Fibroblast of lung (primary cell): ENCODE data around the gene ULBP2. TPM values are rescaled to one million over a fixed set of nuclear protein-coding genes. Genes with fewer than 3 reads are reported as not detected.

Source experiments
- DNase-seq, 2 donors: peaks; one replicate each; pipeline versions ENCODE4 v3.0.0 to v3.0.0-alpha.2; 2010; ENCODE audit warnings: low read depth in 2 of 2
- H2AFZ ChIP-seq: 2 replicates; pipeline ENCODE4 v1.5.1; 2012; ENCODE audit warnings: low read length, control low read depth, inconsistent platforms
- H3K27ac ChIP-seq: 2 replicates; pipeline ENCODE4 v1.5.1; 2011; ENCODE audit warnings: low read length, control low read depth; ENCODE audit not compliant: insufficient read depth
- H3K27me3 ChIP-seq: 2 replicates; pipeline ENCODE4 v1.5.1; 2011; ENCODE audit warnings: mild to moderate bottlenecking, low read length; ENCODE audit not compliant: control insufficient read depth, insufficient read depth
- H3K36me3 ChIP-seq: 2 replicates; pipeline ENCODE4 v1.5.1; 2011; ENCODE audit warnings: low read length; ENCODE audit not compliant: control insufficient read depth, insufficient read depth
- H3K4me1 ChIP-seq: 2 replicates; pipeline ENCODE4 v1.5.1; 2011; ENCODE audit warnings: low read length; ENCODE audit not compliant: control insufficient read depth, insufficient read depth; ENCODE audit errors: extremely low read depth
- H3K4me2 ChIP-seq: 2 replicates; pipeline ENCODE4 v1.5.1; 2011; ENCODE audit warnings: low read length, control low read depth; ENCODE audit not compliant: insufficient read depth; ENCODE audit errors: extremely low read depth
- H3K4me3 ChIP-seq, 4 experiments: fragments of 200-600 bp in 1 of 4; sonication (generic) in 1 of 4; replicated peaks in 1 of 4; 2 replicates each; pipeline ENCODE4 v1.5.1; 2011 to 2016; ENCODE audit warnings: low read length in 4 of 4, low read depth in 3 of 4, mild to moderate bottlenecking in 3 of 4, control low read depth in 2 of 4, inconsistent platforms in 1 of 4, mixed read lengths in 1 of 4; ENCODE audit not compliant: insufficient read depth in 1 of 4; ENCODE audit errors: control extremely low read depth in 1 of 4
- H3K79me2 ChIP-seq: 2 replicates; pipeline ENCODE4 v1.5.1; 2012; ENCODE audit warnings: mild to moderate bottlenecking, low read length, inconsistent platforms; ENCODE audit not compliant: control insufficient read depth, insufficient read depth
- H3K9ac ChIP-seq: 2 replicates; pipeline ENCODE4 v1.5.1; 2011; ENCODE audit warnings: mild to moderate bottlenecking, low read length, control low read depth; ENCODE audit not compliant: insufficient read depth
- H3K9me3 ChIP-seq: 2 replicates; pipeline ENCODE4 v1.5.1; 2012; ENCODE audit warnings: low read depth, low read length; ENCODE audit not compliant: control insufficient read depth, insufficient read depth
- H4K20me1 ChIP-seq: 2 replicates; pipeline ENCODE4 v1.5.1; 2011; ENCODE audit warnings: low read length; ENCODE audit not compliant: control insufficient read depth, insufficient read depth; ENCODE audit errors: extremely low read depth
- CTCF ChIP-seq, 2 donors: IDR thresholded peaks in 1 of 2; conservative IDR thresholded peaks in 1 of 2; 1 replicate in 1 of 2; 2 replicates in 1 of 2; pipeline ENCODE4 v1.5.1; 2011 to 2012; ENCODE audit warnings: low read length in 2 of 2, control low read depth in 1 of 2, inconsistent platforms in 1 of 2, low read depth in 1 of 2, mild to moderate bottlenecking in 1 of 2
- EZH2 ChIP-seq: IDR thresholded peaks from 2 replicates; pipeline ENCODE4 v1.5.1; 2012; ENCODE audit warnings: low read length, control low read depth, mild to moderate bottlenecking; ENCODE audit errors: missing control alignments
- polyA plus RNA-seq, 2 donors: library from polyadenylated mRNA; depleted of rRNA in 1 of 2; stranded (reverse) in 1 of 2; unstranded in 1 of 2; fragments of >200 nt; gene quantifications; 2 replicates each; pipeline ENCODE4 v1.2.1, GENCODE V29; 2011 to 2012; ENCODE audit warnings: missing spikeins in 1 of 2
- total RNA-seq: library from RNA; depleted of rRNA; stranded (reverse); fragments of >200 nt; gene quantifications from 2 replicates; pipeline ENCODE4 v1.2.1, GENCODE V29; 2014

The ULBP2 gene
- total and polyA plus RNA-seq, 2 donors (not counting 1 experiment from before 2014, with no cell fraction given) = 1.8 to 6.9 TPM

DNA sequence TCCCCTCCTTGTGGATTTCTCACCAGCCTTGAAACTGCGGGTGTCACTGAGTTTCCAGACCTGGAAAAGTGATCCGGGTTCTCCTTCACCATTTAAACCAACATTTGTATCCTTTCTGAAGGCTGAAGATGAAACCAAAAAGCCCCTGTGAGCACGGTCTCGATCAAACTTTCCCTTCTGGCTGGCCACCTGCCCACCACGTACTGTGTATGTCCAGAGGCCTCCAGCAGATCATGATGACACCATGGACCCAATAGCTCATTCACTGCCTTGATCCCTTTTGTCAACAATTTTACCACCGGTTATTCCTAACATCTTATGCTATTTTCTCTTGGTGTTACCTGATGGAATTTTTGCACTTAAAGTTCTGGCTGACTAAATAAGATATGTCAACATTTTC lies 37.5 kb downstream of the ULBP2 start:
- no peaks in the 10 kb centered on the region for H4K20me1 ChIP-seq
- H3K27ac ChIP-seq = no peak overlapping the region
- no peak overlapping the region for H3K9ac ChIP-seq
- no peak overlapping the region for H3K4me2 ChIP-seq
- H3K36me3 ChIP-seq = no peaks in the 10 kb centered on the region
- no peaks in the 10 kb centered on the region for H3K4me1 ChIP-seq
- no peak for DNase-seq
- H3K27me3 ChIP-seq = peaks cover 21% of the 10 kb centered on the region
- TF ChIP-seq CTCF (conservative IDR thresholded peaks at IDR 0.05 in 1 of 2, IDR thresholded peaks at IDR 0.05 in 1 of 2; ENCODE audit: low read depth in 1 of 2, low read length in 2 of 2) (no peak), EZH2 (no peak)
- no peaks in the 10 kb centered on the region for H3K79me2 ChIP-seq
- no peak overlapping the region for H2AFZ ChIP-seq
- H3K4me3 ChIP-seq = no peak overlapping the region
- no peaks in the 10 kb centered on the region for H3K9me3 ChIP-seq

GRCh38 chr6:149983145-149983544 lies 41.3 kb downstream of the ULBP2 start:
- no peak overlapping the region for H3K4me2 ChIP-seq
- H3K36me3 ChIP-seq = no peaks in the 10 kb centered on the region
- no peaks in the 10 kb centered on the region for H3K79me2 ChIP-seq
- peaks cover 34% of the 10 kb centered on the region for H3K27me3 ChIP-seq
- H2AFZ ChIP-seq = no peak overlapping the region
- no peaks in the 10 kb centered on the region for H3K9me3 ChIP-seq
- H3K9ac ChIP-seq = no peak overlapping the region
- no peak overlapping the region for H3K4me3 ChIP-seq
- TF ChIP-seq EZH2 (peak; percentile 38), CTCF (conservative IDR thresholded peaks at IDR 0.05 in 1 of 2, IDR thresholded peaks at IDR 0.05 in 1 of 2; ENCODE audit: low read depth in 1 of 2, low read length in 2 of 2) (no peak)
- no peaks in the 10 kb centered on the region for H3K4me1 ChIP-seq
- H4K20me1 ChIP-seq = no peaks in the 10 kb centered on the region
- no peak for DNase-seq
- no peak overlapping the region for H3K27ac ChIP-seq

DNA sequence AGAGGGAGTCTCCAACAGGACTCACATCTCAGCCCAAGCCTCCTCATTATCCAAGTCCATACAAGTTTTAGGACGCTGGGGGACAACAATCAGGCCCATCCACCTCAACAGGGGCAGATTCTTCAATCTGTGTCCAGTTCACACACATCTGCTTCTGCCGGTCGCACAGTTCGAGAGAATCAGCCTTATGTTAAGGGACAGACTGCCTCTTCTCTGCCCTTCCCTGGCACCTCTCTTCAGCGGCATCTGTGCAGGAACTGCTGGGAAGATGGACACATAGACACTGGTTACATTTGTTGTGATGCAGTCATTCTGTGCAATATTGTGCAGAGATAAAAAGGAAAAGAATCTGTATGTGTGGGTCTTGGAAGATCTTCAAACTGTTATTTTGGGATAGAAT lies 43.0 kb downstream of the ULBP2 start:
- Histone ChIP-seq H3K4me2 (no peak overlapping the region), H3K27ac (no peak overlapping the region), H3K4me1 (no peaks in the 10 kb centered on the region), H2AFZ (no peak overlapping the region), H3K9me3 (no peaks in the 10 kb centered on the region), H4K20me1 (no peaks in the 10 kb centered on the region), H3K9ac (no peak overlapping the region), H3K4me3 (no peak overlapping the region), H3K27me3 (peaks cover 47% of the 10 kb centered on the region), H3K36me3 (no peaks in the 10 kb centered on the region), H3K79me2 (no peaks in the 10 kb centered on the region)
- no peak for TF ChIP-seq CTCF (conservative IDR thresholded peaks at IDR 0.05 in 1 of 2, IDR thresholded peaks at IDR 0.05 in 1 of 2; ENCODE audit: low read depth in 1 of 2, low read length in 2 of 2)
- TF ChIP-seq EZH2 = peak; percentile 0
- no peak for DNase-seq
